ENCODE measurements around the gene PRSS38. TPM values are rescaled to one million over a fixed set of nuclear protein-coding genes. Genes with fewer than 3 reads are reported as not detected.

PRSS38 gene
- total RNA-seq, 1 donor from 2014 or later, result not detected

Other genes with a start within 250 kb of the PRSS38 start
- gene JMJD4, start 80.4 kb upstream of the PRSS38 start, total RNA-seq, result 17.2 TPM
- gene SNAP47, start 80.2 kb upstream of the PRSS38 start, total RNA-seq, result 59.3 TPM
- 1.9 TPM for gene WNT9A, start 132.3 kb downstream of the PRSS38 start, total RNA-seq
- not detected for gene WNT3A, start 191.3 kb downstream of the PRSS38 start, total RNA-seq

All from occipital lobe (tissue), 1 donor.